ENCODE data around the gene MIB2.
"Not testable (repeated sequence)": the region's sequence is repeated elsewhere in the genome, so short reads cannot be mapped to it uniquely, and the experiment has no call there.

MIB2 gene

DNA sequence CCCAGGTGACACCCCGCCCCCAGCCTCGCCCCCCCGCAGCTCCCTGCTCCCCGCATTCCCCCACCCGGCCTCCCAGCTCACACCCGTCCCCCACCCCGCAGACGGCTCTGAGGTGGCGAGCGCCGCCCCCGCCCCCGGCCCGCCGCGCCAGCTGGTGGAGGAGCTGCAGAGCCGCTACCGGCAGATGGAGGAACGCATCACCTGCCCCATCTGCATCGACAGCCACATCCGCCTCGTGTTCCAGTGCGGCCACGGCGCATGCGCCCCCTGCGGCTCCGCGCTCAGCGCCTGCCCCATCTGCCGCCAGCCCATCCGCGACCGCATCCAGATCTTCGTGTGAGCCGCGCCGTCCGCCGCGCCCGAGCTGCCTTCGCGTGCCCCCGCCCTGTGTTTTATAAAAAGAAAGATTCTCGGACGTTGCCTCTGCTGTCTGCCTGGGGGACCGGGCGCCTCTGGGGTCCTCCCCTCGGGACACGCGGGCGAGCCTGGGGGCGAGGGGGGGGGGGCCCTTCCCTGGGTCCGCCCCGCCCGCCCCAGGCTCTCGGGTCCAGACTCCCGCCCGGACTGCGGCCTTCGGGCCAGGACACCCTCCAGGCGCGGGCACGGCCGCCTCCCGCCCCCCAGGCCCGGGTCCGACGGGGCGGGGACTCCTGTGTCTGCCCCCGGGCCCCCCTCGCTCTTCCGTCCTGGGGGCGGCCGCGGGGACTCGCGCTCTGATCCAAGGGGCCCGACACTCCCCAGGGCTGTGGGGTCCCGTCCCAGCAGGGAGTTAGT, 15.1 kb downstream of the MIB2 start:
- Mint-ChIP-seq H3K4me1 (no peaks in the 10 kb centered on the region), H3K4me3 (peak overlapping the region; percentile 71 to 82 (median 79))

DNA sequence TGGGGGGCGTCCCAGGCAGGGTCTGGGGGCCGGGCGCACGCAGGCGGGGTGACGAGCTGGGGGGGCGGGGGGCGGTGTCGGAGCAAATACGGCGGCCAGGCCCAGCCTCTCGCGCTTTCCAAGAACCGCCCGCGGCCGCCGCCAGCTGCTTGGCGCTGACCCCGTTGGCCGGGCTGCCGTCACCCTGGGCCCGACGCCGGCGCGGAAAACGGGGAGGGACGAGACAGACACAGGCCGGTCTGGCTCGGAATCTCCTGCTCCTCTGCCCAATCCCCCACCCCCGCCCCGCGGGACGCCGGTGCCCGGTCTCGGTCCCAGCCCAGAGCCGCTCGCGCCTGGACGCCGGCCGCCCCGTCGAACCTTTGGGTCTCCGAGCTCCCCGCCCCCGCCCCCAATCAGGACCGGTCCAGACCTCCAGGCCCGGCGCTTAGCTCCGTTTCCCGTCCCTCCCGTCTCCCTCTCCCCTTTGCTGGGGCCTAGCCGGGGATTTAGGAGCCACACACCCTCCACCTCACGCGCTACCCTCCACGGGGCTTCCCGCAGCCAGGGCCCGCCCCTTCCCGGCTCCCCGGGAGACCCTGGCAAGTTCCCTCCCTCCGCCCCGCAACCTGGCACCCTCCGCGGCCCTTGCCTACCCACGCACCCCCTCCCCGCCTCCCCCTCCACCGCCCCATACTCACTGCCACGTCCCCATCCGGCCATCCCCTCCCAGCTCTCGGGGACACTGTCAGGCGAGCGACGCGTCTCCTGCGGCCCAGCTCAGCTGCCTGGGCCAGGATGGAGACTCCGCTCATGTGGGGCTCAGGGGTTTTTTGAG, 15.9 kb downstream of the MIB2 start:
- Mint-ChIP-seq H3K4me1 (no peaks in the 10 kb centered on the region), H3K4me3 (peak overlapping the region; percentile 75 to 78 (median 78)), H3K27ac (no peak overlapping the region), H3K9me3 (no peaks in the 10 kb centered on the region), H3K27me3 (ENCODE audit: low read depth) (no peaks in the 10 kb centered on the region), H3K36me3 (ENCODE audit: low read depth) (no peaks in the 10 kb centered on the region)
- TF ChIP-seq, protein P1, sequence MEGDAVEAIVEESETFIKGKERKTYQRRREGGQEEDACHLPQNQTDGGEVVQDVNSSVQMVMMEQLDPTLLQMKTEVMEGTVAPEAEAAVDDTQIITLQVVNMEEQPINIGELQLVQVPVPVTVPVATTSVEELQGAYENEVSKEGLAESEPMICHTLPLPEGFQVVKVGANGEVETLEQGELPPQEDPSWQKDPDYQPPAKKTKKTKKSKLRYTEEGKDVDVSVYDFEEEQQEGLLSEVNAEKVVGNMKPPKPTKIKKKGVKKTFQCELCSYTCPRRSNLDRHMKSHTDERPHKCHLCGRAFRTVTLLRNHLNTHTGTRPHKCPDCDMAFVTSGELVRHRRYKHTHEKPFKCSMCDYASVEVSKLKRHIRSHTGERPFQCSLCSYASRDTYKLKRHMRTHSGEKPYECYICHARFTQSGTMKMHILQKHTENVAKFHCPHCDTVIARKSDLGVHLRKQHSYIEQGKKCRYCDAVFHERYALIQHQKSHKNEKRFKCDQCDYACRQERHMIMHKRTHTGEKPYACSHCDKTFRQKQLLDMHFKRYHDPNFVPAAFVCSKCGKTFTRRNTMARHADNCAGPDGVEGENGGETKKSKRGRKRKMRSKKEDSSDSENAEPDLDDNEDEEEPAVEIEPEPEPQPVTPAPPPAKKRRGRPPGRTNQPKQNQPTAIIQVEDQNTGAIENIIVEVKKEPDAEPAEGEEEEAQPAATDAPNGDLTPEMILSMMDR (IDR thresholded peaks at IDR 0.05; ENCODE audit: unreplicated experiment in 3 of 3), result no peak

More for the DNA sequence above, 15.1 kb downstream of the MIB2 start:
- no peak overlapping the region for H3K27ac Mint-ChIP-seq
- TF ChIP-seq, protein P1 (IDR thresholded peaks at IDR 0.05; ENCODE audit: unreplicated experiment in 3 of 3), result no peak
- no peaks in the 10 kb centered on the region for H3K27me3 Mint-ChIP-seq (ENCODE audit: low read depth)
- H3K9me3 Mint-ChIP-seq, result no peaks in the 10 kb centered on the region
- no peaks in the 10 kb centered on the region for H3K36me3 Mint-ChIP-seq (ENCODE audit: low read depth)

DNA sequence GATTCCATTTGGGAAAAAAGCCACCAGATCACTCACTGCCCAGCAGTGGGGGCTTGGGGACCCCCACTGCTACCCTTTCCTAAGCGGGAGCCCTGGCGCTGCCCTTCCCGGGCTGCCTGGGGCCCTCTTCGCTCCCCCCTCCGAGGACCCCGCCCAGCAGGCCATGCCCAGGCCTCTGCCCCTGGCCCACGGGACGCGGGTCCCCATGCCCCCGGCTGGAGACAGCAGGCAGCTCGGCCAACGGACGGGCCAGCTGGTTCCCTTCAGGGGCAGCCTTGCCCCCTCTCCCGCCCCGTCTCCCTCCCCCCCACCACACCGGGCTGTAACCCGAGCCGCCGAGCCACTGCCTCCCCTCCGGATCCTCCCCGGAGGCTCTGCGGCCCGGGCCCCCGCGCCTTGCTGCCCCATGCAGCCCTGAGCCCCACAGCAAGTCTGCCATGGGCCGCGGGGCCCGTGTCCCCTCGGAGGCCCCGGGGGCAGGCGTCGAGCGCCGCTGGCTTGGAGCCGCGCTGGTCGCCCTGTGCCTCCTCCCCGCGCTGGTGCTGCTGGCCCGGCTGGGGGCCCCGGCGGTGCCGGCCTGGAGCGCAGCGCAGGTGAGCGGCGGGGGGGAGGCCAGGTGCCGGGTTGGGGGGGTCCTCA, 16.6 kb downstream of the MIB2 start, which contains the start of gene MMP23B:
Gene MMP23B, plus strand, starts transcription at position 392 of the 639 bp plus-strand sequence. Its CDS starts 46 bp downstream, at position 438.
- H3K4me1 Mint-ChIP-seq, result no peaks in the 10 kb centered on the region
- H3K4me3 Mint-ChIP-seq, result peak within 1 kb of the TSS; percentile 75 to 78 (median 78)
- H3K27ac Mint-ChIP-seq, result no peak within 1 kb of the TSS
- TF ChIP-seq, protein P1 (IDR thresholded peaks at IDR 0.05; ENCODE audit: unreplicated experiment in 3 of 3), result no peak
- H3K36me3 Mint-ChIP-seq (ENCODE audit: low read depth), result no peaks in the 10 kb centered on the region
- no peaks in the 10 kb centered on the region for H3K27me3 Mint-ChIP-seq (ENCODE audit: low read depth)
- H3K9me3 Mint-ChIP-seq, result no peaks in the 10 kb centered on the region

GRCh38 chr1:1633409-1633808, 18.1 kb downstream of the MIB2 start:
- H3K4me3 Mint-ChIP-seq; H3K27ac Mint-ChIP-seq; H3K9me3 Mint-ChIP-seq; H3K27me3 Mint-ChIP-seq (ENCODE audit: low read depth); H3K36me3 Mint-ChIP-seq (ENCODE audit: low read depth); H3K4me1 Mint-ChIP-seq: not testable (repeated sequence)

DNA sequence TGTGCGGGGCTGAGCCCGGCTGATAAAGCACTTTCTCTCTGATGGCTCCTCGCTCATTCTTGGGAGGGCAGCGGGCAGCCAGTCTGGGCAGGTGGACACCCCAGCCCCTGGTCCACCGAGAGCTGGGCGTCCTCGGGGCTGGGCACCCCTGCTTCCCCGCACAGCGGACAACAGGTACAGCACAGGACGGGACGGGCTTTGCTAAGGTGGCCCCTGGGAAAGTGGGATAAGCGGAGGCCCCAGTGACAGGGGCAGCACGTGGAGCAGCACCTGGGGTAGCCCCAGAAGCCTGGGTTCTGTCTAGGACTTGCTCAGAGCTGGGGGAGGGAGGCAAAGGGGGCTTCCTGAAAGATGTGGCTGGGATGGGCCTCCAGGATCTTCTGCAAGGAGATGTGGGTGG, 19.3 kb downstream of the MIB2 start:
- not testable (repeated sequence) for H3K27me3 Mint-ChIP-seq (ENCODE audit: low read depth); H3K4me1 Mint-ChIP-seq; H3K36me3 Mint-ChIP-seq (ENCODE audit: low read depth); H3K4me3 Mint-ChIP-seq; H3K27ac Mint-ChIP-seq; H3K9me3 Mint-ChIP-seq

DNA sequence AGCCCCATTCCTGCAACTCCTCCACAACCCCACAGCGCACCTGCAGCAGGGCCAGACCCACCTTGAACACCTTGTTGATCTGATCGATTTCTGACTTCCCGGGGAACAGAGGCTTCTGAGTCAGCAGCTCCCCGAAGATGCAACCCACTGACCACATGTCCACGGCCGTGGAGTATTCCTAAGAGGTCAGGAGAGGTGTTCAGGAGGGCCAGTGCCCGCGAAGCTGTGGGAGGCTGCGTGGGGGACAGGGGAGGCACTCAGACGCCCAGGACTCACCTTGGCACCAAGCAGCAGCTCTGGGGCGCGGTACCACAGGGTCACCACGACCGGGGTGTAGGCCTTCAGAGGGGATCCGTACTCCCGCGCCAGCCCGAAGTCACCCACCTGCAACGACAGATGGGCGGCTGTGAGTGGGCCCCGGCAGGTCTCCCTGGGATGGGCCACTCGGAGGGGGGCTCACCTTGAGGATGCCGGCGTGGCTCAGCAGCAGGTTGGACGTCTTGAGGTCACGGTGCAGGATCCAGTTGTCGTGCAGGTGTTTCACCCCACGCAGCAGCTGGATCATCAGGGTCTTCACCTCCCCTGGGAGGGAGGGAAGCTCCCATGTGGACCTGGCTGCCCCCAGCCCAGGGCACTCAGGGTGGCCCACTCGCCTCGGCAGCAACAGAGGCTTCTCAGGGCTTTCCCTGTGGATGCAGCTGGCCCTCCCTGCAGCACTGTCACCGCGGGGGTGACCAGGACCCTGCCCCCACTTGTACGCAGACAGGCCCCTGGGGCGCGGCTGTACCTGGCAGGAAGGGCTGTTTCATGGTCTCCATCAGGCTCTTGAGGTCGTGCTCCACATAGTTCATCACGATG, 21.6 kb downstream of the MIB2 start:
- not testable (repeated sequence) for H3K27ac Mint-ChIP-seq; H3K36me3 Mint-ChIP-seq (ENCODE audit: low read depth)

GRCh38 chr1:1637479-1637875, 22.2 kb downstream of the MIB2 start:
- H3K36me3 Mint-ChIP-seq (ENCODE audit: low read depth); H3K27ac Mint-ChIP-seq; H3K9me3 Mint-ChIP-seq; H3K27me3 Mint-ChIP-seq (ENCODE audit: low read depth); H3K4me3 Mint-ChIP-seq; H3K4me1 Mint-ChIP-seq: not testable (repeated sequence)

More for the DNA sequence above, 21.6 kb downstream of the MIB2 start:
- not testable (repeated sequence) for H3K9me3 Mint-ChIP-seq; H3K4me3 Mint-ChIP-seq; H3K4me1 Mint-ChIP-seq; H3K27me3 Mint-ChIP-seq (ENCODE audit: low read depth)

- not testable (repeated sequence) for H3K27ac Mint-ChIP-seq; H3K9me3 Mint-ChIP-seq; H3K36me3 Mint-ChIP-seq (ENCODE audit: low read depth); H3K27me3 Mint-ChIP-seq (ENCODE audit: low read depth); H3K4me1 Mint-ChIP-seq; H3K4me3 Mint-ChIP-seq
These were observed 23.2 kb downstream of the MIB2 start for GRCh38 chr1:1638528-1638927.

GRCh38 chr1:1639368-1639767, 24.1 kb downstream of the MIB2 start:
- not testable (repeated sequence) for H3K27me3 Mint-ChIP-seq (ENCODE audit: low read depth); H3K27ac Mint-ChIP-seq; H3K36me3 Mint-ChIP-seq (ENCODE audit: low read depth); H3K9me3 Mint-ChIP-seq; H3K4me1 Mint-ChIP-seq; H3K4me3 Mint-ChIP-seq

- not testable (repeated sequence) for H3K27ac Mint-ChIP-seq; H3K27me3 Mint-ChIP-seq (ENCODE audit: low read depth); H3K36me3 Mint-ChIP-seq (ENCODE audit: low read depth); H3K4me3 Mint-ChIP-seq; H3K4me1 Mint-ChIP-seq; H3K9me3 Mint-ChIP-seq
These were observed 24.8 kb downstream of the MIB2 start for GRCh38 chr1:1640081-1640480.
